COLO668 (cell line): Measurements from ENCODE around the gene PEX11B.

Source experiments
- DNase-seq: peaks from one replicate; lab custom pipeline; 2025; ENCODE audit not compliant: unreplicated experiment; lab: John Stamatoyannopoulos, UW

The PEX11B gene

DNA sequence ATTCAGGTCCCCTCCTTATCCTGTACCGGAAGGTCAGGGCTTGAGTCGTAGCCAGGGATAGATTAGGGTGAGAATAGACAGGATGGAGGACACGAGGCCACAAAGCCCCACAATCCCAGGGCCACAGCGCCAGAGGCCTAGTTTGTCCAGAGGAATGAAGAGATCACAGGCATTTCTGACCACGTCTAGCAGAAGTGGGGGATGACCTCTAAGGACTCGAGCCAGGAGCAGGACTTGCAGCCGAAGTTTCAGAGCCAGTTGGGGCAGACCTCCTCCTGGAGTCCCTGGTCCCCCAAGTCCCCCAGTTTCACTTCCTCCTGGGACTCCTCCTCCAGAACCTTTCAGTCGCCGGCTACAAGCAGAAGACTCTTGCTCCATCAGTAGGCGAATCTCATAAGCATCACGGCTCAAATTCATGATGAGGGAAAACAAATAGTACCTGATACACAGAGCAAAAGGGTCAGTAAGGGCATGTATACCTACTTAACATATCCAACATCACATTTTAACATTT, 6.3 kb downstream of the PEX11B start:
- DNase-seq: no peak

- no peak for DNase-seq
Observed at GRCh38 chr1:145908653-145909052, 9.9 kb downstream of the PEX11B start.

DNA sequence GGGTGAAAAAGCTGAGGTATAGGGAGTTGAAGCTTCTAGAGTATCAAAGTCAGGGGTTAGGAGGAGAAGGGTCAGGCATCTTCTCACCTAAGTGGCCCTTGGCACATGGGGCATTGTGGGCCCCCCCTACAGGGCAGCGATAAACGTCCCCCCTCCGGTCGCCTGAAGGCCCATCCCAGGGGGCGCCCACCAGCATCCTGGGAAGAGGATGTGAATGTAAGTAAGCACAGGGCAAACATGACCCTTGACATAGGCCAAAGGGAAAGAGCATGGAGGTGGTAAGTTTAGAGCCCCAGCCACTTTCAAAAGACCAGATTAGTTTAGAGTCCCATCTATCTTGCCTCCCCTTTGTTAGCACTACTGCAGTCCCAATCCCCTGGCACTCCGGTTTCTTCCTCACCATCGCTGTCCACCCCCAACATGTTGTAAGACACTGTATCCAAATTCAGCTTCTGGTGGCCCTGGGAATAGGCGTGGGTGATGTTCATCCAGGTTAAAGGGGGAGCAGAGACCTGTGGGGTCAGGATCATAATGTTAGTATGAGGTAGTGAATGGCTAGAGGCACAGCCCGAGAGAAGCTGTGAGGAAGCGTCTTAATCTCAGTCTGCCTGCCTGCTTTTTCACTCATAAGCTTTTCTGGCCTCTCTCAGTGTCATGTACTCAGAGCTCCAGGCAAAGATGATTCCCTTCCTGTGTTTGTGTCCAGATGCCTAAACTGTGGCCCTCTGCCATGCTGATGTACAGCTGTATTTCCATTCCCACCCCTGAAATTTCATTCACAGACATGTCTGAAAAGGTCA, 11.4 kb downstream of the PEX11B start:
- DNase-seq: no peak

DNA sequence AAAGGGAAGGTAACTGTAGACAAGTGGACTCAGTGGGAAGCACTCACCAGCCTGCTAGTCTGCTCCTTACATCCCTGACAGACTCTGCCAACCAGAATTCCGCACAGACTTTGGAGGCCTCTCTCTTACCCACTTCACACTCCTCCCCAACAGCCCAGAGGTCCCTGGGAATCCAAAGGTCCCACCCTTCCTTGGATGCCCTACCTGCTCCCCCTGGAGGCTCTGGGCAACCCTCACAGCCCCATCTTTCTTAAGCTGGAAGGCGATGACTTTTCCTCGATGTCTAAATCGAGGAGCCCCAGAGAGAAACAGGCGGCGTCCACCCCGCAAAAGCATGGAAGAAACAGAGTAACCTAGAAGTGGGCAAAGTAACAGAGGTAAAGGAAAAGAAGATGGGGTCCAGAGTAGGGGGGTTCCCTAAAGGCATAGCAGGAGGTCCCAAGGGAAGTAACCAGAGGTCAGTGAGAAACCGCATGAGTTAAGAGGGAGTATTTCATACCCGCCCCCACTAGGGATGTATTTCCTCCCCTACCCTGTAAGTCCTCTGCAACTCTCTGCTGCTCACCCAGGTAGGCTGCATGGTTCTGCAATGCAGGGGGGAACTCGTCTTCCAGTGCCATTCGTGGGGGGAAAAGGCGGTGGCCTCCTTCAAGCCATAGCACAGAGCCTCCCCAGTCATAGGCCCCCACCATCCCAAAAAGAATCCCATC, 17.1 kb downstream of the PEX11B start:
- no peak for DNase-seq

- DNase-seq: no peak
Observed at GRCh38 chr1:145898756-145899155, 19.8 kb downstream of the PEX11B start.

- no peak for DNase-seq
Observed at GRCh38 chr1:145897969-145898368, 20.5 kb downstream of the PEX11B start.

- DNase-seq: no peak
Observed at GRCh38 chr1:145895471-145895870, 23.0 kb downstream of the PEX11B start.

GRCh38 chr1:145893306-145894055, 25.0 kb downstream of the PEX11B start:
- no peak for DNase-seq

DNA sequence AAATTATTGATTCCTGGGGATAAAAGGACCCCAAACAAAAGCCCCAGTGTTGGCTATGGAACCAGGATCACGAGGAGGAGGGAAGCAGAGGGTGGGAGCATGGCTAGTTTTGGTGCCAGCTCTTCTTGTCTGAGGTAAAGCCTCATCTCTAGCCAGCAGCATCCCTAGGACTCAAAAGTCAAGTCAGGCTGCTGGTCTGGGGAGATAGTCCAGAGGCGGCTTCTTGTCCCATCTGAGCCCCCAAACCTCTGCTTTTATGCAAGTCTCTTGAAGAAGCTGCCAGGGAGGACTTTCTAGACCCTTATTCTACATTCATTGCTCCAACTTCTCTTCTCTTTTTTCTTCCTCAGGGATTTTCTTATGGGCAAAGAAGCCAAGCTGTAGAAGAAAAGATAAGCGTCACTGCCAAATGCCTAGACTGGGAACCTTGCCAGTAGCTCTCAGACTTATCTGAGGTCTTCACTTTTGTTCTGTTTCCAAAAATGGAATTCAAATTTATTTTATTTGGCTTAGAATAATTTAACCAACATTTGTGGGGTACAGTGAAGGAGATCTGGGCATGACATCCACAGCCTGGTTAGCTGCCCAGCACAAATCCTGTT, 25.9 kb downstream of the PEX11B start:
- no peak for DNase-seq

DNA sequence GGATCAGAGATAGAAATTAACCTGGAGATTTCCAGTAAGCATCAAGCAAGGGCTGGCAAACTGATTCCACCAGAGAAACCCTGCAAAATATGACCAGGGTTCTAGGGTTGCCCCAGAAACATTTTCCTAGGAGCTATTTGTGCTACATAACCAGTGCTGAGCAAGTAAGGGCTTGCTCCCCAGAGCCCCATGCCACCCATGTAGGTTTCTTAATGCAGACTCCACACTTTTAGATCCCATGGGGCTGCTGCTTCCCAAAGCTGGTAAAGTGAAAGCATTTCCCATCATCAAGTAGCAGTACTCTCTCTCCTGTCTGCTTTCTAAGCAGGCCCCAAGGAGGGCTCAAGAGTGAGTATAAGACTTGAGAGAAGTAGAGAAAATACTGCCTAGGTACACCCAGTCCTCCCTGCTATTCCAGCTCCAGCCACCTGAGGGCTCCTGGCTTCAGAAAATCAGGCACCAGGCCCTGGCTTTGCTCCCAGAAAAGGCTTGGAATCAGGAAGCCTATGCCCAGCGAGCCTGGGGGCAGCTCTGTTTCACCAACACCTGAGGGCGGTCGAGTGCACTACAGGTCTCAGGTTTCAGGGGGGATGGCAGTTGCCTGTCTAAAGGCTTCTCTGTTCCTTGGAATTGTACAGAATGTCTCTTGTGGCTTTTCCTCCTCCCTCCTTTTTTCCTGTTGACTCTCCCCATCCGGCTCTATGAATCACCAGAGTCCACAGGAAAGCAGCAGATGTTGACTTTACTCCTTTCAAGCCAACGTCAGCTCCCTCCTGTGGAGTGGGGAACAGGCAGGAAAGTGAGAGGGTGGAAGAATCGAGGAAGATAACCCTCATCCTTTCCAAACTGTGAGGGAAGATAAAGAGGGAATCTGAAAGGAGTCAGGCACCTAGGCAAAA, 26.7 kb downstream of the PEX11B start:
- DNase-seq: peak; percentile 97

DNA sequence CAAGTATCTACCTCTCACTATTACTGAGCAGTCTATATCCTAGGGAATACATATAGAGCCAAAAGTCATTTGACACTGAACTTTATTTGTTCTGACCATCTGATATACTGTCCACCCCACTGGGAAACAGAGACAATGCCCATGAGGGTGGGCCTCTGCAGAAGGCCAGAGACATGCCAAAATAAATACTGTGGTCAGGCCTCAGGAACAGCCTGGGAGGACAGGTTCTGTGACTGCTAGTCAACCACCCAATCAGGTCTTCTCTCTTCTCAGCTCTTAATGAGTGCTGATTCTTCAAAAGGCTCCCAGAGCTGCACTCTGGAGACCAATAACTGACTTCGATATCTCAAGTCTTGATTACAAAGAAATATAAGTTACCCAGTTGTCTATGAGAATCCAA, 27.4 kb downstream of the PEX11B start:
- DNase-seq: peak; percentile 41

GRCh38 chr1:145889722-145890121, 28.8 kb downstream of the PEX11B start:
- DNase-seq: peak; percentile 52

GRCh38 chr1:145887631-145888030, 30.9 kb downstream of the PEX11B start:
- DNase-seq: peak; percentile 48

GRCh38 chr1:145886816-145887215, 31.7 kb downstream of the PEX11B start:
- DNase-seq: no peak

- no peak for DNase-seq
Observed at GRCh38 chr1:145886390-145886789, 32.1 kb downstream of the PEX11B start.

GRCh38 chr1:145885738-145886287, 32.7 kb downstream of the PEX11B start, which contains the start of gene ANKRD35:
ANKRD35 (minus strand) TSS chr1:145885866; CDS start chr1:145885758, 108 bp downstream.
- peak; percentile 91 for DNase-seq

- DNase-seq: no peak
Observed at GRCh38 chr1:145884675-145885074, 33.8 kb downstream of the PEX11B start.

GRCh38 chr1:145879775-145880174, 38.7 kb downstream of the PEX11B start:
- DNase-seq: peak; percentile 79

- DNase-seq: no peak
Observed at GRCh38 chr1:145878724-145879123, 39.8 kb downstream of the PEX11B start.
